BJ (cell line): ENCODE results near the gene CYP4A22. TPM values are rescaled to one million over a fixed set of nuclear protein-coding genes. Genes with fewer than 3 reads are reported as not detected.

Experiments used
- polyA plus RNA-seq: library from polyadenylated mRNA; depleted of rRNA; stranded (reverse); fragments of >200 nt; gene quantifications from 2 replicates; pipeline ENCODE4 v1.2.3, GENCODE V29; 2011; rRNA removed

The CYP4A22 gene
- polyA plus RNA-seq, 1 experiment = not detected

Other genes starting within 250 kb of the CYP4A22 start
- gene CYP4A11, start 196.0 kb upstream of the CYP4A22 start, polyA plus RNA-seq = not detected in 2 replicates
- gene CYP4X1, start 113.8 kb upstream of the CYP4A22 start, polyA plus RNA-seq = not detected in 2 replicates
- gene CYP4Z1, start 70.2 kb upstream of the CYP4A22 start, polyA plus RNA-seq = not detected in 2 replicates
- not detected in 2 replicates for gene PDZK1IP1, start 52.6 kb downstream of the CYP4A22 start, polyA plus RNA-seq
- not detected in 2 replicates for gene TAL1, start 94.8 kb downstream of the CYP4A22 start, polyA plus RNA-seq
- 6.3 and 10.0 TPM in 2 replicates for gene STIL, start 176.7 kb downstream of the CYP4A22 start, polyA plus RNA-seq
- gene CMPK1, start 196.3 kb downstream of the CYP4A22 start, polyA plus RNA-seq = 22.5 and 58.1 TPM in 2 replicates